SKM-1 treated with dmso at 0.1 percent for 144 hours (cell line): ENCODE results near the gene TOP3B.
A peak's percentile ranks its signal among the peaks of the same experiment; 100 is the strongest.

ENCODE experiments used
- DNase-seq: peaks from one replicate; lab custom pipeline; 2025; ENCODE audit not compliant: unreplicated experiment; lab: John Stamatoyannopoulos, UW

TOP3B gene

DNA sequence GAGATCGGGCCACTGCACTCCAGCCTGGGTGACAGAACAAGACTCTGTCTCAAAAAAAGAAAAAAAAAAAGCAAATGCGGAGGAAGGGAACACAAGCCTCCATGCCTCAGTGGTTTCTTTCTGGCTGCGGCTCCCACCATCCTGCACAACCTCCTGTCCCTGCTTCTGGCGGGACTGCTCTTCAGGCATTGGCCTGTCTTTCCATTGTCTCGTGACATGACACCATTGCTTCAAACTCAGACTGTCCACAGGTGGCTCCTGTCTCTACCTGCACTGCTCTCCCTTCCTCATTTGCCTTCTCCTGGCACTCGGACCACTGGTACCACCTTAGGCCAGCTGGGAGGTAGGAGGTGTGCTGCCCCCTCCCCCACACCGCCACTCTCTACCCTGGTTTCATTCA is 19.3 kb downstream of the TOP3B start:
- DNase-seq: no peak

DNA sequence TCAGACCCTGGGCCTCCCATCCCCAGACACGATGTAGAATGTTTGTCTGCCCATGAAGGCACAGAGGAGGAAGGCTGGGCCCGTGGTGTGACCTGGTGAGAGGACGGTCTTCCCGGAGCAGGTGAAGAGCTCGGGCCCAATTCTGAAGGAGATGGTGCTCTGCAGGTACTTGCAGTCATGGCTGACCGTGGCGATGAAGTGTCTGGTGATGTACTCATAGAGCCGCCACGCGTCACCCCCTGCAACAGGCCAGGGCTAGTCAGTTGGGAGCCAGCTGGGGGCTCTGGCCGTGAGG is 20.0 kb downstream of the TOP3B start:
- no peak for DNase-seq

DNA sequence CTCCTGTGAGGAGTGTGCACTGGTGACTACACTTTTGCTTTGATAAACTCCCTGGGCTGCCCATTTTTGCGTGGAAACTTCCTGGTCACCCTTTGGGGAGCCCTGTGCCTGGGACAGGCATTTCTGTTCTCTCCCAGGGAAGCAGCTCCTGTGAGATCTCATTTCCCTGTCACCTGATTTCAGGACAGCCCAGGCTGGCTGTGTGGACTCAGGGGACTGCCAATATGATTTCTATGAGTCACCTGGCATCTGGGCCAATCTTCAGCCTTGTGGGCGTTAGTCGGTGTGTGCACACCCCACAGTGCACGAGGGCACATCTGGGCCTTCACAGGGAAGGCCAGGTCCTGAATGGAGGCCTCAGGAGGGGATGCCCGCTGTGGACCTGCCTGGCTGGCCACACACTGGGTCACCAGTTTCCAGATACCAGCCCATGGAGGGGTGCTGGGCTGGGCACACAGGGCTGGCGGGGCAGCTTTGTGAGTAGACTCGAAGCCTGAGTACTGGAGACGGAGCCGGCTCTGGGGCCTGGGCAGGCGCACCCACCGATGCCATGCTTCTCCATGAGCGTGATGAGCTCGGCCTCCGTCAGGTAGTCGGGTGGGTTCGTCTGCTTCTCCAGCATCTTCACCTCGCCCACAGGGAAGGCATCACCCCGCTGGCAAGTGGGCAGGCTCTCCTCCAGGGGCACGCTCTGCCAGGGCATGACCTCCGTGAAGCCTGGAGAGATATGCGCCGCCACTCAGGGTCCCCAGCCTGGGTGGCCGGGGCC is 20.5 kb downstream of the TOP3B start:
- no peak for DNase-seq

DNA sequence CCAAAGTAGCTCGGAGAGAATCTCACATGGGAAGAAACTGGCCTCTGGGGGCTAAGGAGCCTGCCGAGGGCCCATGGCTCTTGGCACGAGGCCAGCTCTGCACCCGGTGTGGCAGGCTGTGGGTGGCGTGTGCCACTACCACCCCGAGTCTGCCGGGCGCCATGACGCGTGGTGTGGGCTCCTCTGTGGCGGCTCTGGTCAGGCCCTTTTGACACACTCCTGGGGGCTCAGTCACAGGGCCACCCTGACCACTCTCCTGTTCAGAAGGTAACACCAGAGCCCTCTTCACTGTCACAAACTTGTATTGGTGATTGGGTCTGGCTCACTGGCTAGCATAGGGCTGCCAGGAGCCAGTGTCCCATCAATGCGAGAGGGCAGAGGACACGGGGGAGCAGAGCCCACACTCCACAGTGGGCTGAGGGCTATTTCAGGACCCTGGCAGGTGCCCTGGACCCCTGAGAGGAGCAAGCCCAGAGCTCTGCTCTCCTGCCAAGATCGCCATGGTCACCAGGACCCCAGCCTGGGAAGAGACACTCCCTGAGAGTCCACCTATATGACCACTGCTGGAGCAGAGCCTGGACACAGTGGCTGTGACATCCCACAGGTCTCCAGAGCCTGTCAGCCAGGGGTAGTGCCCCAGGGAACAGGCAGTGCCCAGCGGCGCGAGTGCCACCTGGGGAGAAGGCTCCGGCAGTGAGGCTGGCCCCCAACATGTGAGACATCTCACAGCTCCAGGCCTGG is 21.3 kb downstream of the TOP3B start:
- no peak for DNase-seq

DNA sequence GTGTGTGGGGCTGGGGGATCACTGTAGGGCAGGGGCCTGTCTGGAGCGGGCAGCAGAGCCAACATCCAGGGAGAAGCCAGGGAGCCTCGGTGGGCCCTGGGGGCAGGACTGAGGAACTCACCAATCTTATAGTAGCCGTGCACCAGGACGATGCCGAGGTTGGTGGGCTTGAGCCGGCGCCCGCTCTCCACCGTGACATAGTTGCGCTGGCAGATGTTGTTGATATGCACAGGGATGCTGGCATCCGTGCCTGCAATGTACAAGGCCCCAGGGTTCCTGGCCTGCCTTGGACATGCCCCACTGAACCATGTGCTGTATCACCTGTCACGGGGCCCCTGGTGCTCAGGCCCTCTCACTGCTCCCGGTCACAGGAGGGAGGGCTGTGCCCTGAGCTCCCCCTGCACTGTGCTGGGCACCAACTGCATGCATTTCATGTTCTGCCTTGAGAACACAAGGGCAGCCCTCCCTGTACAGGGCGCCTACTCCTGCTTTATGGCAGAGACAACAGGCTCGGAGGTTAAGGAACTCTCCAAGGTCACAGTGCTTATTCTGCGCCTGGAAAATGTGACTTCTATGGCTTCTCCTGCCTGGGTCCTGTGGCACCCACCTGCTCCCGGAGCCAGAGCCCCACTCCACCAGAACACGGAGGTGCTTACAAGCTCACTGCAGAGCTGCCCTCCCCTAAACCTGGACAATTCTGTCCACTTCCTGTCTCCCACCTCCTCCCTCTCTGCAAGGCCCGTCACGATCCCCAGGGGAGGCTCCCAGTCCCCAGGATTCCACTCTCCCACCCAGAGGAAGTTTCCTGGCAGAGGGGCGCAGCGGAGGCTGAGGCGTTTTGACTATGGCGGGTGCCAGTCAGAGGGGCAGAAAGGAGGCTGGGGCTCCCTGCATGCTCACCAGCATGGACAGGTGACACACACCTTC is 22.1 kb downstream of the TOP3B start:
- DNase-seq: no peak

DNA sequence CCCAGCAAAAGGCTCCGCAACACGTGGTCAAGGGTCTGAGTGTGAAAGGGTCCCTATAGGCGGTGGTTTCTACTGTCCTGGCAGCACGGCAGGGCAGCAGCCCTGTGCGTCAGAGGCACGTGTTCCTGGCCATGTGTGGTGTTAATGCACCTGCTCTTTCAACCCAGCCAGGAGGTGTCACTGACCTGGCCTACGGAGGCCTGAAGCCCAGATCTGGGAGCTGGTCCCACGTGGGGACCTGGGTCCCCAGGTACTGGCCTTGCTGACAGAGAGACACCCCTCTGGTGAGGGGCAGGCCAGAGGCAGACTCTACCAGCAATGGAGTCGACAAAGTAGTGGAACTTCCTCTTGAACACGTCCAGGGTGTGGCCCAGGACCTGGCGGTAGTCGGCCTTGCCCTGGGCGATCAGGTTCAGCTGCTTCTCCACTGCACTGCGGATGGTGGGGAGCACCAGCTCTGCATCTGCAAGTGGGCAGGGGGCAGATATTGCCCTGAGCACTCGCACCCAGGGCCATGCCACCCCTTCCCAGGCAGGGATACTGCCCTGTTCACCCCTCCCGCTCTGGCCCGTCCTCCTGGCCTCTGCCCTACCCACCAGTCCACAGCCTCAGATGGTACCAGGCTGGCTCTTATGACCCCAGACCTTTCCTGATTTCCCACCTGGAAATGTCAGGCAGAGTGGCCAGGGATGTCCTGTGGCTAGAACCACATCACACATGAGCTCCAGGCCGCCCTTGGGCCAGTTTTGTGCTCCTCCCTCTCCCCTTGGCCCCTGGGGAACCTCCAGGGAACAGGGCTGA is 23.1 kb downstream of the TOP3B start:
- DNase-seq: no peak

DNA sequence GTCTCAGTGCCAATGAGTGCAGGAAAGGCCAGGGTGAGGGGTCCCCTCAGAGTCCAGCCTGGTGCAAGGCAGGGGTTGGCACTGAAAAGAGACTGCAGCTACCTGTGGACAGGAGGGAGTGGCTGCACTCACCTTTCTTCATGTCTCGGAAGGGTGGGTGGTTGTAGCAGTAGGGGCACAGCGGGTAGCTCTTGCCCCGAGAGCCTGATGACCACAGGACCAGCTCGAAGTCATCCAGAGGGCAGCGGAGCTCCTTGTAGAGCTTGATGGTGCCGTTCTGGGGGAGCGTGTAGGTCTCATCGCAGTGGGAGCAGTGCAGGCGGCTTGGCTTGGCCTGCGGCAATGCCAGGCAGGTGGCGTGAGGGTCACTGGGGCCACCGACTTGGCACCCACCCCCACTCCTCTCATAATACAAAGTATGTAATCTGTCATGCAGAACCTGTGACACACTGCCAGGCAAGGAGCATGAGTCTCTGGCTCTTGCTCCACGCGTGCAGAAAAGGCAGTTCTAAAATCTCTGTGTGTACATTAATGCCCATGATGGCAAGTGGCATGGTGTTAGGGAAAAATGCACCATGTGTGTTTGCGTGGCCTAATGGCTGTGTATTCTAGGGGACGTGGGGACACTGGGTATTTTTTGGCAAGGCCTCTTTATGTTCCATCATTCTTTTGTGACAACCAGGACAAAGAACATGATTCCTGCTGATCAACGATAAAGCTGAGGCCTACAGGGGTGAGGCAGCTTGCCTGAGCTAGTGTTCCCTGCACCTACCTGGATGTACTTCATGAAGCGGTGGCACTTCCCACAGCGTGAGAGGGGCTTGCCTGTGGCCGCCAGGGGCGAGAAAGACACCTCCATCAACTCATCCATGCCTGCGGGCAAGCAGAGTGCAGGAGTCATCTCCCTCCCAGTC is 24.0 kb downstream of the TOP3B start:
- DNase-seq: no peak

DNA sequence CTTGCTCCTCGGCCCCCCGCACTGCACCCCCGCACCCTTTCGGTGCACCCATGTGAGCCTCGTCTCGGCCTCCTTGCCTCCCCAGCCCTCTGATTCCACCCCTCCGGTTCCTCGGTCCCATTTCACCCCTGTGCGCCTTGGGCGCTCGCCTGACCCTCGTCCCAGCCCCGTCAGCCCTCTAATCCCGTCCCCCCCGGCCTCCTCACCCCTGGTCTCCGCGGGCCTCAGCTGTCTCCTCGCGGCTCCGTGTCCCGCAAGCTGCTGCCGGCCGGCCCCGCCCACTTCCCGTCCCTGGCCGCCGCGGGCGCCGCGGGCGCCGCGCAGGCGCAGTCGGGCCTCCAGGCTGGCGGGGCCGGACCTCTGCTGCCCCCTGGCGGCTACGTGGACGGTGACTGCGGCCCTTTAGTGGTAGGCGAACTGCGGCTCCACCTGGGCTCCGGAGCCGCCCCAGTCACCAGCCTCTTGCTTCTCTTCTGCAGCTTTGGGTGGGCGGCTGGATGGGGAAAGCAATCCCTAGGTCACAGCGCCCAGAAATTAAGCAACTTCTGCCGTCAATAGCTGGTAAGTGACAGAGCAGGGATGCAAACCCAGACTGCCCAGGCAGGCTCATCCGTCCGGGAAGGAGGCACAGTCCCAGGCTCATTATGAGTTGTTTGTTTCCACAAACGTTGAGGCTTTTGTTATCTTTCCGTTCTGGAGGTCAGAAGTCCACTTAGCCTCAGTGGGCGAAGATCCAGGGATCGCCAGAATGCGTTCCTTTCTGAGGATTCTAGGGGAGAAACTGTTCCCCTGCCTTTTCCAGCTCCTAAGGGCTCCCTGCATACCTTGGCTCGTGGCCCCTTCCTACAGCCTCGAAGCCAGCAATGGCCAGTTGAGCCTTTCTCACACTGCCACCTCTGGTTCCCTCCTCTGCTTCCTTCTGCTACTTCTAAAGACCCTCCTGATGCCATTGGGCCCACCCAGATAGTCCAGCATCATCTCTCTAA is 29.7 kb downstream of the TOP3B start, which contains the start of gene PPM1F:
TSS of gene PPM1F (minus strand) at position 263 of the 986 bp plus-strand sequence. CDS start 6,800 bp downstream, outside the sequence.
- DNase-seq: peak; percentile 77

DNA sequence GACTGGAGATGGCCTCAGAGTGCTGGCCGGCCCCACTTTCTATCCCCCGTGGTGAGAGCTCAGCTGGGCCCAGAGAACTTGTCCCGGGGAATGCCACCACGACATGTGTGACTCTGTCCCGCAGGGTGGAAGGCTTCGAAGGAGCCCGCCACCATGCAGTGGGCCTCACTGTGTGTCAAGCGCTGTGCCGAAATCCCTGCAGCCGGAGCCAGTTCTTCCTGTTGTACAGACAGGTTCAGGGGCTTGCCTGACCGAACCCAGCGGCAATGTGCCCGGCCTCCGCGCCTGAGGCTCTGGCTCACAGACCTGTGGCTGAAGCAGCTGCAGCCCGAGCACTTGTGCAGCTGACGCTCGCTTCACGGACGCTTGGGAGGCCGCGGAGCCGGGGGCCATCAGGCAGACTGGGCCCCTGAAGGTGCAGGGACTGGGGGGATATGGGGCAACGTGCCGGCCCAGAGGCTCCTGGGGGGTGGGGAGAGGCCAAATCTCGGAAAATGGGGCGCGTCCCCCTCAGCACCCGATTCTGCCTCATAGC is 30.6 kb downstream of the TOP3B start:
- no peak for DNase-seq

DNA sequence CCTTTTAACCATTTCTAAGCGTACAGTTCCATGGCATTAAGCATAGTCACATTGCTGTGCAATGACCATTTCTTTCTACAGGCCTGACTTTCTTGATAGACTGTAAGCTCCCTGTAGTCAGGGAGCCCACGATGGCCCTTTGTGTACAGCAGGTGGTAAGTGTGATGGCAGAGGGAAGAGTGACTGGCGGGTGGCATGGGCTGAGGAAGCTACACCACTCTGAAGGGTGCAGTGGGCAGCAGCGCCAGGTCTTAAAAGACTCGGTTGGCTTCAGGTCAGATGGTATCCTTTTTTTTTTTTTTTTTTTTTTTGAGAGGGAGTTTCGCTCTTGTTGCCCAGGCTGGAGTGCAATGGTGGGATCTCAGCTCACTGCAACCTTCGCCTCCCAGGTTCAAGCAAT is 31.5 kb downstream of the TOP3B start:
- no peak for DNase-seq

DNA sequence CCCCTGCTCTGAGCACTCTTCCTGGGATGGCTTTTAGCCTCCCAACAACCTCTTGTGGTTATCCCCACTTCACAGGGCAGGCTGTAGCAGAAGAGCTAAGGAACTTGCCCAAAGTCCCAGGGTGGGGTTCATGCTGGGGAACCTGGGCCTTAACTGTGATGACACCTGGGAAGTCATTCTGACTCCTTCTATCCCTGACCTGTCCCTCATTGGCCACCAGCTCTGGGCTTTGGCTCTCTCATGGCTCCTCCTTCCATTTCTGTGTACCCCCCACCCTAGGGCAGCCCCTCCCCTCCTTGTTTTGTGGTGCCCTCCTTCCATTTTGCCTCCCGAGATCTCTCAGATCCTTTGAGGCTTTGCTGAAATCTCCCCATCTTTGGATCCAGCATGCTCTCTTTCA is 32.6 kb downstream of the TOP3B start:
- DNase-seq: no peak

DNA sequence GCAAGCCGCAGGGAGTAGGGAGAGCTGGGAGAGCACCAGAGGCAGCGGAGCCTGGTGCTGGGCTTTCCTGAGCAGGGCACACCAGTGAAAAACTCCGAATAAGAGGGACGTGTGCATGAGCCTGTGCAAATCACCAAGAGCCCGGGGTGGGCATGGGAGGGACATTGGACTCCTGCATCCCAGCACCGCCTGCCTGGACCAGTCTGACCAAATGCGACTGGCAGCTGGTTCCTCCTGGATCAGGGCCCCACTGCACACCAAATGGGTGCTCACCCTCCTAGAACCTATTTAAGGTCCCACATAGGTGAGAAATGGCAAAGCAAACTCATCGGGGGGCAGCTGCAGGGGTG is 33.0 kb downstream of the TOP3B start:
- no peak for DNase-seq

DNA sequence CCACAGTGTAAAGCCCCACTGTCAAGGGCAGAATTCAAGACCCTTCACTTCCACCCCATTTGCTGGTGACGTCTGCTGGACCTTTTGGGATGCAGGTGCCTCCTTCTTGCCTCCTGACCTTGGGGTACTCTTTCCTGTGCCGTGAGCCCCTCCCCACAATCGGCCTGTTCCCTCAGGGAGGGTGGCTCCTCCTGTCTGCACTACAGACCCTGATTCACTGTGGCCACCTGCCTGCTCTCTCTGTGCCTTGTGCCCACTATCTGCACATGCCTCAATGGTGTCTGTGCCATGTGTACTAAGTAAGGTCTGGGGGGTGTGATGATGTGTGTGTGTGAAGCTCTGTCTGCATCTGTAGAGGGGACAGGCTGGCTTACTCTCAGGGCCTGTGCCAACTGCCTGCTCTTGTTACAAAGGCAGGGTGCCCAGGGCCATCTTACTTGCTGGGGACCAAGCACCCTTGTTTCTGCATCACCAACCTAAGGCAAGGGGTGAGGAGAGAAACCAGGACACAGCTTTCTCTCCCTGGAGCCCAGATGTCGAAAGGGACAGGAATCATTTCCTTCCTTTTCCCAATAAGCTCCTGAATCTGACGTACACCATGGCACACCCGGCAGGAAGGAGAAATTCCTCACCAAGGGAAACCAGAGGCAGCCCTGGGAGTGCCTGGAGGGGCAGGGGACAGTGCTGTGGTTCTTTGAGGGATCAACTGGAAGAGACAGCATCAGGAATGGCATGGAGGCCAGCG is 33.6 kb downstream of the TOP3B start:
- DNase-seq: no peak

DNA sequence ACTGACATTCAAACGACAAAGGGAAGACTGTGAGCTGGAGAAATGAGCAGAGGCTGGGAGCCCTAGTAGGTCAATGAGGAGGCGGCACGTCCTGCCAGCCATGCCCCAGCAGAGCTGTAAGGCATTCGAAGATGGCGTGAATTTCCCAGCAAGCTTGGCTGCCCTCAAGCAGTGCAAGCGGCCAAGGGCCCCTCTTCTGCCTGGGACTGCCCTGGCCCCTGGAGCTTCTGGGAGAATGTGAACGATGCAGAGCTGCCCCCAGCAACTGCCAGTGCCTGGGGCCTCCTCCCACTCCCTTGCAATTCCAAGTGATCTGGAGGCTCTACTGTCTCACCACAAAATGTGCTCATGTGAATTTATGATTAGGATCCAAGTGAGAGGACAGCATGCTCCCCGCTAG is 34.2 kb downstream of the TOP3B start:
- DNase-seq: no peak

DNA sequence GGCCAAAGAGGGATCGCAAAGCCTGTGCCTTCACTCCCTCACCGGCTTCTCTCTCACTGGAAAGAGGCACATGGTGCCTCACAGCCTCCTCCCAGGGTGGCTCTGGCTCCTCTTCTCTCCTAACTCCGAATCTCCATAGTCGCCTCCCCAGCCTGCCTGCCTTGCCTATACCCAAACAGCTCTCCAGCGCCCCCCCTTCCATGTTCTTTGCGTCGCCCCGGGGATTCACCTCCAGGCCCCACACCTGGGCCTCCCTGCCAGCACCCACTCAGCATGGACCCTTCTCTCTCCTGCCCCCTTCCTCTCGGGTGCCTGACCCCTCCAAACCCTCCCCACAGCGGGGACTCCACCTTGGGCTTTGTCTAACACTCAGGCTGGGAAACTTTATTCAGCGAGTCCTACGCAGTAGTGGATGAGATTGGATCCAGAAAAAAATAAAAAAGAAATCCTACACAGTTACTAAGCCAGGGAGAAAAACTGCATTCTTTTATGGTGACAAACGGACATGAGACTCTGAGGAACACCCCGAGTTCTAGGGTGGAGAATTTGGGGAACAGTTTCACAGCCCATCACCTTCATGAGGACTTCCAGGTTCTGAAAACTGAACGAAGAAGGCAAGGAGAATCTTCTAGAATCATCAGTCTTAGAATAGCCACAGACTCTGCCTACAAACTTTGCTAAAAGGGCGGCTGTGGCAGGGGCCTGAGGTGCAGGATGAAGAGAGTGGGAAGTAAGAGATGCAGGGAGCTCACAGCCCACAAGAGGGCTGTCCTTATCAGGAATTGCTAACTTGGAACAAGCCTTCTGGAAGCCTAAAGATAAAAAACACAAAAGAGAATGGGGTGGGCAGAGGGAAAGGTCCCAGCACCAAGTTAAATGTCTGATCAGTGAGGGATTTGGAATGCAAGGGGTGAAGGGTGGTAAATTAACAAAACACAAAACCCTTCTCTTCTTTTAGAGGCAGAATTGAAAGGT is 35.3 kb downstream of the TOP3B start:
- DNase-seq: no peak

DNA sequence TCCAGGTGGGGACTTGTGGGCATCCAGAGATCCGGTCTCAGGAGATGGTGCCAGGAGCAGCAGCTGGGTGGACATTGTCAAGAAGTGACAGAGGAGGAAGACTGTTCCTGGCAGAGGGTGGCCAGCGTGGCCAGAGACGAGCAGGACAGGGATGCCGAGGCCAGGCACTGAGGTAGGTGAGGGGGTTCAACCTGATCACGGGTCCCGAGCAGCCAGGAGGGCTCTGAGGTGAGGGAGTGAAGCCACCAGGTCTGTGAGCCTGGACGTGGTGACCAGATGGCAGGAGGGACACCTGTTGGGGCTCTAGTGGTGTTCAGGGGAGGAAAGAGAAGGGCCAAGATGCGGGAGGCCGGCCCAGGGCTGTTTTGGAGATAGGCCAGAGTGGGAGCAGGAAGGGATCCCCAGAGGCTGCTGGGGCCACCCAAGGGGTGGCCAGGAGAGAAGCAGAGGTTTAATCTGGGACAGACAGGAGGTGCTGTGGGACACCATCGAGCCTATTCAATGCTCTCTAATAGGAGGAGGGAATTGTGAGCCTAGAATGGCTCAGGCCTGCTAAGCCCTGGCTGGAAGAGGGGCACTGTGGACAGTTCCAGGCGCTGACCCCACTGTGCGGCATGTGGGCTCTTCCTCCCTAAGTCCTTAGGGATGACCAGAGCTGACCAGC is 36.2 kb downstream of the TOP3B start:
- no peak for DNase-seq
